ENCODE measurements around the gene FGF6.

The FGF6 gene

GRCh38 chr12:4445156-4446101 is at the start of gene FGF6:
FGF6 (minus strand) TSS chr12:4445815; CDS start chr12:4445570, 245 bp downstream.
- H3K36me3 ChIP-seq (ENCODE audit: control insufficient read depth in 1 of 2, insufficient read depth in 2 of 2, low read length in 2 of 2), result no peaks in the 10 kb centered on the region
- peaks cover 6 to 12% of the 10 kb centered on the region in 2 donors for H3K27me3 ChIP-seq (ENCODE audit: control insufficient read depth in 1 of 2, insufficient read depth in 2 of 2, low read length in 2 of 2)
- no peaks in the 10 kb centered on the region for H3K9me3 ChIP-seq (ENCODE audit: control insufficient read depth in 1 of 2, low read length in 2 of 2)
- no peak within 1 kb of the TSS for H3K9ac ChIP-seq (ENCODE audit: low read depth in 1 of 2, low read length in 2 of 2)
- peaks cover 0 to 5% of the 10 kb centered on the region in 2 donors for H3K4me1 ChIP-seq (ENCODE audit: control insufficient read depth in 1 of 2, insufficient read depth in 2 of 2, low read length in 2 of 2)
- no peak within 1 kb of the TSS for H3K27ac ChIP-seq (ENCODE audit: low read depth, low read length)
- H3K4me3 ChIP-seq (ENCODE audit: low read depth in 1 of 2, low read length in 2 of 2), result no peak within 1 kb of the TSS

- no peak overlapping the region for H3K27ac ChIP-seq (ENCODE audit: low read depth, low read length)
- no peak overlapping the region for H3K4me3 ChIP-seq (ENCODE audit: low read depth in 1 of 2, low read length in 2 of 2)
- H3K9me3 ChIP-seq (ENCODE audit: control insufficient read depth in 1 of 2, low read length in 2 of 2), result no peaks in the 10 kb centered on the region
- no peak overlapping the region for H3K9ac ChIP-seq (ENCODE audit: low read depth in 1 of 2, low read length in 2 of 2)
- no peaks in the 10 kb centered on the region for H3K27me3 ChIP-seq (ENCODE audit: control insufficient read depth in 1 of 2, insufficient read depth in 2 of 2, low read length in 2 of 2)
- no peaks in the 10 kb centered on the region for H3K4me1 ChIP-seq (ENCODE audit: control insufficient read depth in 1 of 2, insufficient read depth in 2 of 2, low read length in 2 of 2)
- H3K36me3 ChIP-seq (ENCODE audit: control insufficient read depth in 1 of 2, insufficient read depth in 2 of 2, low read length in 2 of 2), result peaks cover 10 to 39% of the 10 kb centered on the region in 2 donors
Observed at GRCh38 chr12:4490973-4491372, 45.4 kb upstream of the FGF6 start.

- H3K36me3 ChIP-seq (ENCODE audit: control insufficient read depth in 1 of 2, insufficient read depth in 2 of 2, low read length in 2 of 2), result peaks cover 10 to 35% of the 10 kb centered on the region in 2 donors
- no peaks in the 10 kb centered on the region for H3K27me3 ChIP-seq (ENCODE audit: control insufficient read depth in 1 of 2, insufficient read depth in 2 of 2, low read length in 2 of 2)
- no peak overlapping the region for H3K9ac ChIP-seq (ENCODE audit: low read depth in 1 of 2, low read length in 2 of 2)
- H3K4me3 ChIP-seq (ENCODE audit: low read depth in 1 of 2, low read length in 2 of 2), result no peak overlapping the region
- no peak overlapping the region for H3K27ac ChIP-seq (ENCODE audit: low read depth, low read length)
- no peaks in the 10 kb centered on the region for H3K9me3 ChIP-seq (ENCODE audit: control insufficient read depth in 1 of 2, low read length in 2 of 2)
- no peaks in the 10 kb centered on the region for H3K4me1 ChIP-seq (ENCODE audit: control insufficient read depth in 1 of 2, insufficient read depth in 2 of 2, low read length in 2 of 2)
Observed at GRCh38 chr12:4489556-4489955, 43.9 kb upstream of the FGF6 start.

- no peaks in the 10 kb centered on the region for H3K4me1 ChIP-seq (ENCODE audit: control insufficient read depth in 1 of 2, insufficient read depth in 2 of 2, low read length in 2 of 2)
- no peak overlapping the region for H3K27ac ChIP-seq (ENCODE audit: low read depth, low read length)
- no peaks in the 10 kb centered on the region for H3K27me3 ChIP-seq (ENCODE audit: control insufficient read depth in 1 of 2, insufficient read depth in 2 of 2, low read length in 2 of 2)
- H3K9me3 ChIP-seq (ENCODE audit: control insufficient read depth in 1 of 2, low read length in 2 of 2), result no peaks in the 10 kb centered on the region
- no peak overlapping the region for H3K4me3 ChIP-seq (ENCODE audit: low read depth in 1 of 2, low read length in 2 of 2)
- H3K36me3 ChIP-seq (ENCODE audit: control insufficient read depth in 1 of 2, insufficient read depth in 2 of 2, low read length in 2 of 2), result peaks cover 10 to 35% of the 10 kb centered on the region in 2 donors
- no peak overlapping the region for H3K9ac ChIP-seq (ENCODE audit: low read depth in 1 of 2, low read length in 2 of 2)
Observed at GRCh38 chr12:4486980-4487379, 41.4 kb upstream of the FGF6 start.

GRCh38 chr12:4486049-4486699 is 40.6 kb upstream of the FGF6 start:
- peaks cover 10 to 35% of the 10 kb centered on the region in 2 donors for H3K36me3 ChIP-seq (ENCODE audit: control insufficient read depth in 1 of 2, insufficient read depth in 2 of 2, low read length in 2 of 2)
- H3K4me3 ChIP-seq (ENCODE audit: low read depth in 1 of 2, low read length in 2 of 2), result no peak overlapping the region
- H3K9me3 ChIP-seq (ENCODE audit: control insufficient read depth in 1 of 2, low read length in 2 of 2), result no peaks in the 10 kb centered on the region
- H3K27me3 ChIP-seq (ENCODE audit: control insufficient read depth in 1 of 2, insufficient read depth in 2 of 2, low read length in 2 of 2), result no peaks in the 10 kb centered on the region
- H3K4me1 ChIP-seq (ENCODE audit: control insufficient read depth in 1 of 2, insufficient read depth in 2 of 2, low read length in 2 of 2), result no peaks in the 10 kb centered on the region
- no peak overlapping the region for H3K9ac ChIP-seq (ENCODE audit: low read depth in 1 of 2, low read length in 2 of 2)
- H3K27ac ChIP-seq (ENCODE audit: low read depth, low read length), result no peak overlapping the region

GRCh38 chr12:4483885-4484823 is 38.5 kb upstream of the FGF6 start:
- Histone ChIP-seq H3K27me3 (ENCODE audit: control insufficient read depth in 1 of 2, insufficient read depth in 2 of 2, low read length in 2 of 2) (no peaks in the 10 kb centered on the region), H3K9ac (ENCODE audit: low read depth in 1 of 2, low read length in 2 of 2) (no peak overlapping the region), H3K27ac (ENCODE audit: low read depth, low read length) (no peak overlapping the region), H3K36me3 (ENCODE audit: control insufficient read depth in 1 of 2, insufficient read depth in 2 of 2, low read length in 2 of 2) (peaks cover 6 to 16% of the 10 kb centered on the region in 2 donors), H3K4me1 (ENCODE audit: control insufficient read depth in 1 of 2, insufficient read depth in 2 of 2, low read length in 2 of 2) (no peaks in the 10 kb centered on the region), H3K4me3 (ENCODE audit: low read depth in 1 of 2, low read length in 2 of 2) (no peak overlapping the region), H3K9me3 (ENCODE audit: control insufficient read depth in 1 of 2, low read length in 2 of 2) (no peaks in the 10 kb centered on the region)

GRCh38 chr12:4482936-4483335 is 37.3 kb upstream of the FGF6 start:
- H3K9me3 ChIP-seq (ENCODE audit: control insufficient read depth in 1 of 2, low read length in 2 of 2), result peaks cover 0 to 2% of the 10 kb centered on the region in 2 donors
- no peak overlapping the region for H3K4me3 ChIP-seq (ENCODE audit: low read depth in 1 of 2, low read length in 2 of 2)
- H3K9ac ChIP-seq (ENCODE audit: low read depth in 1 of 2, low read length in 2 of 2), result no peak overlapping the region
- no peaks in the 10 kb centered on the region for H3K4me1 ChIP-seq (ENCODE audit: control insufficient read depth in 1 of 2, insufficient read depth in 2 of 2, low read length in 2 of 2)
- peaks cover 0 to 4% of the 10 kb centered on the region in 2 donors for H3K36me3 ChIP-seq (ENCODE audit: control insufficient read depth in 1 of 2, insufficient read depth in 2 of 2, low read length in 2 of 2)
- H3K27me3 ChIP-seq (ENCODE audit: control insufficient read depth in 1 of 2, insufficient read depth in 2 of 2, low read length in 2 of 2), result no peaks in the 10 kb centered on the region
- H3K27ac ChIP-seq (ENCODE audit: low read depth, low read length), result no peak overlapping the region

- no peaks in the 10 kb centered on the region for H3K36me3 ChIP-seq (ENCODE audit: control insufficient read depth in 1 of 2, insufficient read depth in 2 of 2, low read length in 2 of 2)
- no peaks in the 10 kb centered on the region for H3K27me3 ChIP-seq (ENCODE audit: control insufficient read depth in 1 of 2, insufficient read depth in 2 of 2, low read length in 2 of 2)
- H3K9ac ChIP-seq (ENCODE audit: low read depth in 1 of 2, low read length in 2 of 2), result no peak overlapping the region
Observed at GRCh38 chr12:4478933-4479332, 33.3 kb upstream of the FGF6 start.

GRCh38 chr12:4477129-4477528 is 31.5 kb upstream of the FGF6 start:
- Histone ChIP-seq H3K27ac (ENCODE audit: low read depth, low read length) (no peak overlapping the region), H3K4me3 (ENCODE audit: low read depth in 1 of 2, low read length in 2 of 2) (no peak overlapping the region), H3K9me3 (ENCODE audit: control insufficient read depth in 1 of 2, low read length in 2 of 2) (peaks cover 0 to 2% of the 10 kb centered on the region in 2 donors), H3K9ac (ENCODE audit: low read depth in 1 of 2, low read length in 2 of 2) (no peak overlapping the region), H3K36me3 (ENCODE audit: control insufficient read depth in 1 of 2, insufficient read depth in 2 of 2, low read length in 2 of 2) (no peaks in the 10 kb centered on the region), H3K4me1 (ENCODE audit: control insufficient read depth in 1 of 2, insufficient read depth in 2 of 2, low read length in 2 of 2) (no peaks in the 10 kb centered on the region), H3K27me3 (ENCODE audit: control insufficient read depth in 1 of 2, insufficient read depth in 2 of 2, low read length in 2 of 2) (no peaks in the 10 kb centered on the region)

More at GRCh38 chr12:4478933-4479332, 33.3 kb upstream of the FGF6 start:
- Histone ChIP-seq H3K9me3 (ENCODE audit: control insufficient read depth in 1 of 2, low read length in 2 of 2) (peaks cover 0 to 2% of the 10 kb centered on the region in 2 donors), H3K4me3 (ENCODE audit: low read depth in 1 of 2, low read length in 2 of 2) (no peak overlapping the region), H3K27ac (ENCODE audit: low read depth, low read length) (no peak overlapping the region), H3K4me1 (ENCODE audit: control insufficient read depth in 1 of 2, insufficient read depth in 2 of 2, low read length in 2 of 2) (no peaks in the 10 kb centered on the region)

Data from duodenal mucosa (tissue), 2 donors.